Measurements from ENCODE around the gene ADCYAP1. TPM values are rescaled to one million over a fixed set of nuclear protein-coding genes. Genes with fewer than 3 reads are reported as not detected.

ADCYAP1 gene
- total and polyA plus RNA-seq, 2 donors (not counting 1 experiment from before 2014, with no cell fraction given) = not detected

DNA sequence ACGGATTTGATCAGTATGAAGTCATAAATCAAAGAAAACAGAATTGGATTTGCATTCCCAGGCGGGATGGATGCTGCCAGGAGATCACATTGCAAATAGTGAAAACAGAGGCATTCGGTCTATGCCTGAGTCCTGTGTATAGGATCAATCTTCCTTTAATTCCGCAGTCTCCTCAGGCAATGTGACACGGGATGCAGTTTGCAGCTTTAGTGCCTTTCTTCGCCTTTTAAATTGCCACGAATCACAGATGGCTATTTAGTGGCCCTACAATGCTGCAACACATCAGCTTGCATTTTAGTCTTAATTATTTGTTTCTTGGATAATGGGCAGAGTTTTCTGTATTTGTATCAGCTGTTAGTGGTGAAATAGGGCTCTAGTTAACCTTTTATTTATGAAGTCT is 6.8 kb downstream of the ADCYAP1 start:
- no peaks in the 10 kb centered on the region for H3K36me3 ChIP-seq (ENCODE audit: control insufficient read depth, insufficient read depth, low read length)
- no peak overlapping the region for H3K4me3 ChIP-seq (replicated peaks in 1 of 4; ENCODE audit: control extremely low read depth in 1 of 4, insufficient read depth in 1 of 4, low read depth in 3 of 4, low read length in 4 of 4)
- no peaks in the 10 kb centered on the region for H3K9me3 ChIP-seq (ENCODE audit: control insufficient read depth, insufficient read depth, low read depth, low read length)
- no peak overlapping the region for H3K9ac ChIP-seq (ENCODE audit: insufficient read depth, low read length)
- no peaks in the 10 kb centered on the region for H4K20me1 ChIP-seq (ENCODE audit: control insufficient read depth, extremely low read depth, insufficient read depth, low read length)
- H3K79me2 ChIP-seq (ENCODE audit: control insufficient read depth, insufficient read depth, low read length) = no peaks in the 10 kb centered on the region
- no peak for TF ChIP-seq EZH2 (IDR thresholded peaks at IDR 0.05; ENCODE audit: low read length, missing control alignments)
- no peak overlapping the region for H3K4me2 ChIP-seq (ENCODE audit: extremely low read depth, insufficient read depth, low read length)
- no peak overlapping the region for H3K27ac ChIP-seq (ENCODE audit: insufficient read depth, low read length)
- DNase-seq (ENCODE audit: low read depth in 2 of 2) = no peak
- no peak overlapping the region for H2AFZ ChIP-seq (ENCODE audit: low read length)
- H3K4me1 ChIP-seq (ENCODE audit: control insufficient read depth, extremely low read depth, insufficient read depth, low read length) = no peaks in the 10 kb centered on the region
- H3K27me3 ChIP-seq (ENCODE audit: control insufficient read depth, insufficient read depth, low read length) = peaks cover 44% of the 10 kb centered on the region

DNA sequence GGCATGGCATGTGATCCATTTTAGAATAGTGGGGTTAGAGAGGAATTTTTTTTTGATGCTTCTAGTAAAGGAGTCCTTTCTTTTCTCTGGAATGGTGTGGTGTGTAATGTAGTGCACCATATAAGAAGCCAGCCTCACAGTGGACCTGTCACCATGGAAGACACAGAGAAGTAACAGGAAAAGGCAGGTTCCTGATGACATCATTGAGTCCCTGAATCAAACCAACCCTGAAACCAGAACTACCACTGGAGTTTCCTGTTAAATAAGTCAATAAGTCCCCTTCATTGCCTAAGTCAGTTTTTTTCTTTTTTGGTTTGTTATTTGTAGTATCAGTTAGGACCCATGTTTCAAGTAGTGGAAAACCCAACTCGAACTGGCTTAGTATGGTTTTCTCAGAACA is 11.9 kb downstream of the ADCYAP1 start:
- TF ChIP-seq, protein P1, sequence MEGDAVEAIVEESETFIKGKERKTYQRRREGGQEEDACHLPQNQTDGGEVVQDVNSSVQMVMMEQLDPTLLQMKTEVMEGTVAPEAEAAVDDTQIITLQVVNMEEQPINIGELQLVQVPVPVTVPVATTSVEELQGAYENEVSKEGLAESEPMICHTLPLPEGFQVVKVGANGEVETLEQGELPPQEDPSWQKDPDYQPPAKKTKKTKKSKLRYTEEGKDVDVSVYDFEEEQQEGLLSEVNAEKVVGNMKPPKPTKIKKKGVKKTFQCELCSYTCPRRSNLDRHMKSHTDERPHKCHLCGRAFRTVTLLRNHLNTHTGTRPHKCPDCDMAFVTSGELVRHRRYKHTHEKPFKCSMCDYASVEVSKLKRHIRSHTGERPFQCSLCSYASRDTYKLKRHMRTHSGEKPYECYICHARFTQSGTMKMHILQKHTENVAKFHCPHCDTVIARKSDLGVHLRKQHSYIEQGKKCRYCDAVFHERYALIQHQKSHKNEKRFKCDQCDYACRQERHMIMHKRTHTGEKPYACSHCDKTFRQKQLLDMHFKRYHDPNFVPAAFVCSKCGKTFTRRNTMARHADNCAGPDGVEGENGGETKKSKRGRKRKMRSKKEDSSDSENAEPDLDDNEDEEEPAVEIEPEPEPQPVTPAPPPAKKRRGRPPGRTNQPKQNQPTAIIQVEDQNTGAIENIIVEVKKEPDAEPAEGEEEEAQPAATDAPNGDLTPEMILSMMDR (conservative IDR thresholded peaks at IDR 0.05 in 1 of 2, IDR thresholded peaks at IDR 0.05 in 1 of 2; ENCODE audit: low read depth in 1 of 2, low read length in 2 of 2) = no peak
- TF ChIP-seq EZH2 (IDR thresholded peaks at IDR 0.05; ENCODE audit: low read length, missing control alignments) = no peak
- no peaks in the 10 kb centered on the region for H3K27me3 ChIP-seq (ENCODE audit: control insufficient read depth, insufficient read depth, low read length)

DNA sequence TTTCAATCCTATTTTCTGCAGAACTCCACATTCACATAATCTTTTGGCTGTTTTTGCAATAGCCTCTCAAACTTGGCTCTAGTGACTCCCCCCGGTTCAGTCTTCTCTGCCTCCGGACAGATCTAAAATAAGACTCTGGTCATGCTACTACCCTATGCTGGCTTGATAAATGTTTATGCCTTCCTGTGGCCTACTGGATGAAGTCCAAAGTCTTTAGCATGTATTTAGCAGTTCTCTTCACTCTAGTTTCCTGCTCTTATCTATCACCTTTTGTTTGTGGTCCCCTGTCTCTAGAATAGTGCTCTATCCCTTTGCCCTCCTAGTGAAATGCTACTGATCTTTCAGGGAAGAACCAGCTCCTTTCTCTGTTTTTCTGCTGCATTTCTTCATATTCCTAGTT is 14.4 kb downstream of the ADCYAP1 start:
- no peaks in the 10 kb centered on the region for H3K79me2 ChIP-seq (ENCODE audit: control insufficient read depth, insufficient read depth, low read length)
- no peak for DNase-seq (ENCODE audit: low read depth in 2 of 2)

More for the DNA sequence above, 11.9 kb downstream of the ADCYAP1 start:
- Histone ChIP-seq H3K9ac (ENCODE audit: insufficient read depth, low read length) (no peak overlapping the region), H3K79me2 (ENCODE audit: control insufficient read depth, insufficient read depth, low read length) (no peaks in the 10 kb centered on the region), H3K9me3 (ENCODE audit: control insufficient read depth, insufficient read depth, low read depth, low read length) (no peaks in the 10 kb centered on the region), H3K4me2 (ENCODE audit: extremely low read depth, insufficient read depth, low read length) (no peak overlapping the region), H2AFZ (ENCODE audit: low read length) (no peak overlapping the region), H3K4me1 (ENCODE audit: control insufficient read depth, extremely low read depth, insufficient read depth, low read length) (no peaks in the 10 kb centered on the region), H4K20me1 (ENCODE audit: control insufficient read depth, extremely low read depth, insufficient read depth, low read length) (no peaks in the 10 kb centered on the region), H3K4me3 (replicated peaks in 1 of 4; ENCODE audit: control extremely low read depth in 1 of 4, insufficient read depth in 1 of 4, low read depth in 3 of 4, low read length in 4 of 4) (no peak overlapping the region), H3K36me3 (ENCODE audit: control insufficient read depth, insufficient read depth, low read length) (no peaks in the 10 kb centered on the region), H3K27ac (ENCODE audit: insufficient read depth, low read length) (no peak overlapping the region)
- DNase-seq (ENCODE audit: low read depth in 2 of 2) = no peak

More for the DNA sequence above, 14.4 kb downstream of the ADCYAP1 start:
- no peak overlapping the region for H3K9ac ChIP-seq (ENCODE audit: insufficient read depth, low read length)
- H4K20me1 ChIP-seq (ENCODE audit: control insufficient read depth, extremely low read depth, insufficient read depth, low read length) = no peaks in the 10 kb centered on the region
- H3K9me3 ChIP-seq (ENCODE audit: control insufficient read depth, insufficient read depth, low read depth, low read length) = no peaks in the 10 kb centered on the region
- no peak overlapping the region for H3K4me3 ChIP-seq (replicated peaks in 1 of 4; ENCODE audit: control extremely low read depth in 1 of 4, insufficient read depth in 1 of 4, low read depth in 3 of 4, low read length in 4 of 4)
- TF ChIP-seq, protein P1 (conservative IDR thresholded peaks at IDR 0.05 in 1 of 2, IDR thresholded peaks at IDR 0.05 in 1 of 2; ENCODE audit: low read depth in 1 of 2, low read length in 2 of 2) = no peak
- no peak for TF ChIP-seq EZH2 (IDR thresholded peaks at IDR 0.05; ENCODE audit: low read length, missing control alignments)
- H3K27me3 ChIP-seq (ENCODE audit: control insufficient read depth, insufficient read depth, low read length) = no peaks in the 10 kb centered on the region
- H2AFZ ChIP-seq (ENCODE audit: low read length) = no peak overlapping the region
- H3K27ac ChIP-seq (ENCODE audit: insufficient read depth, low read length) = no peak overlapping the region
- no peaks in the 10 kb centered on the region for H3K4me1 ChIP-seq (ENCODE audit: control insufficient read depth, extremely low read depth, insufficient read depth, low read length)
- H3K4me2 ChIP-seq (ENCODE audit: extremely low read depth, insufficient read depth, low read length) = no peak overlapping the region
- no peaks in the 10 kb centered on the region for H3K36me3 ChIP-seq (ENCODE audit: control insufficient read depth, insufficient read depth, low read length)

Data from fibroblast of lung (primary cell).